Measurements from ENCODE around the gene PRLR. TPM values are rescaled to one million over a fixed set of nuclear protein-coding genes. Genes with fewer than 3 reads are reported as not detected.

PRLR gene
- total RNA-seq, 3 donors from 2014 or later, result 10.3 to 47.1 (median 35.8) TPM

DNA sequence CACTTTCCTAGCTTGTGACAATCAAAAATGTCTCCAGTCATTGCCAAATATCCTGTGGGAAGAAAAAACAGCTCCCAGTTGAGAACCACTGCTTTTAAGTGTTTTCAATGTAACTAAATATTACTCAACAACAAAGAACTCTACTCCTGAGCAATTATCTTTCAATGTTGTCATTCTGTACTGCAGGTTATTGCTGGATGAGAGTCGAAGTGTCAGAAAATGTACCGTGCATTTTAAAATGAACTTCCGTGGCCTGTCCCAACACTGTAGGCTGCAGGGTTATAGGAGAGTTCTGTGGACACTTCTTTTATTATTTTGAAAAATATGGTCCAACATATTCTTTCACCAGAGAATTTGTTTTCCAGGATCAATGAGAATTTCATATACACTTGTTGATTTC is 147.8 kb downstream of the PRLR start:
- intact Hi-C loops (cut with DNase I, micrococcal nuclease), result loop anchor here in 1 of 2 donors (10.0 kb wide), 1 partner anchor 842 kb away; no protein-coding TSS in a partner anchor
- no peaks in the 10 kb centered on the region for H3K9me3 ChIP-seq

DNA sequence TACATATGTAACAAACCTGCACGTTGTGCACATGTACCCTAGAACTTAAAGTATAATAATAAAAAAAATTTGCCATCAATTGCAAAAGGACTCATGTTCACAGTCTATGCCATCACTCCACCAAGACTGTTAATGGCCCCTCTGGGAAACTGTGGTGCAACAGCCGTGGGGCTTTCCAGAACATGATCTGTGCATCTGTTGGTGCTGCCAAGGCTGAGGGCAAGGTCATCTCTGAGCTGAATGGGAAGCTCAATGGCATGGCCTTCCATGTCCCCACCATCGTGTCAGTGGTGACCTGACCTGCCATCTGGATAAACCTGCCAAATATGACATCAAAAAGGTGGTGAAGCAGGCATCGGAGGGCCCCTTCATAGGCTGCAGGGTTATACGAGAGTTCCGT is 149.2 kb downstream of the PRLR start:
- no peak overlapping the region for H3K4me3 ChIP-seq
- no peaks in the 10 kb centered on the region for H3K9me3 ChIP-seq
- DNase-seq, result no peak
- ATAC-seq, result no peak
- H3K36me3 ChIP-seq (ENCODE audit: low read depth), result no peaks in the 10 kb centered on the region
- intact Hi-C loops (cut with DNase I, micrococcal nuclease), result loop anchor here in 1 of 2 donors (10.0 kb wide), 1 partner anchor 844 kb away; no protein-coding TSS in a partner anchor
- TF ChIP-seq, protein P1, sequence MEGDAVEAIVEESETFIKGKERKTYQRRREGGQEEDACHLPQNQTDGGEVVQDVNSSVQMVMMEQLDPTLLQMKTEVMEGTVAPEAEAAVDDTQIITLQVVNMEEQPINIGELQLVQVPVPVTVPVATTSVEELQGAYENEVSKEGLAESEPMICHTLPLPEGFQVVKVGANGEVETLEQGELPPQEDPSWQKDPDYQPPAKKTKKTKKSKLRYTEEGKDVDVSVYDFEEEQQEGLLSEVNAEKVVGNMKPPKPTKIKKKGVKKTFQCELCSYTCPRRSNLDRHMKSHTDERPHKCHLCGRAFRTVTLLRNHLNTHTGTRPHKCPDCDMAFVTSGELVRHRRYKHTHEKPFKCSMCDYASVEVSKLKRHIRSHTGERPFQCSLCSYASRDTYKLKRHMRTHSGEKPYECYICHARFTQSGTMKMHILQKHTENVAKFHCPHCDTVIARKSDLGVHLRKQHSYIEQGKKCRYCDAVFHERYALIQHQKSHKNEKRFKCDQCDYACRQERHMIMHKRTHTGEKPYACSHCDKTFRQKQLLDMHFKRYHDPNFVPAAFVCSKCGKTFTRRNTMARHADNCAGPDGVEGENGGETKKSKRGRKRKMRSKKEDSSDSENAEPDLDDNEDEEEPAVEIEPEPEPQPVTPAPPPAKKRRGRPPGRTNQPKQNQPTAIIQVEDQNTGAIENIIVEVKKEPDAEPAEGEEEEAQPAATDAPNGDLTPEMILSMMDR (IDR thresholded peaks at IDR 0.05), result no peak
- H3K4me1 ChIP-seq (ENCODE audit: low read depth), result no peaks in the 10 kb centered on the region

More for the DNA sequence above, 147.8 kb downstream of the PRLR start:
- no peak for ATAC-seq
- Histone ChIP-seq H3K4me3 (no peak overlapping the region), H3K4me1 (ENCODE audit: low read depth) (no peaks in the 10 kb centered on the region), H3K36me3 (ENCODE audit: low read depth) (no peaks in the 10 kb centered on the region)
- DNase-seq, result no peak
- TF ChIP-seq, protein P1 (IDR thresholded peaks at IDR 0.05), result no peak

DNA sequence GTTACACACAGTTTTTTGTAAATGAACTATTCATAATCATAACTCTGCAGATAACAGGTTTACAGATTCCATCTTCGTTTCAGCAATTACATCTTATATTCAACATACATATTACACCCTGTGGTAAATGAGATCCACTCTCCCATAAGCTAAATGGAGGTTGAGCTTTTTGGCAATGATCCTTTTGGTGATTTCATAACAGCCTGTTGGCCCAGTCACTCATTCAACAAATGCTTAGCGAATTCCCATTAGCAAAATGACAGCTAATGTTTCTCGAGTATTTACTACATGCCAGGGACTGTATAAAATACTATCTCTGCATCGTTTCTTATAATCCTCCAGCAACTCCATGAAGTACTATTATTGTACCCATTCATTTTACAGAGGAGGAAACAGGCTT is 157.1 kb downstream of the PRLR start:
- ATAC-seq, result no peak
- TF ChIP-seq, protein P1 (IDR thresholded peaks at IDR 0.05), result no peak

DNA sequence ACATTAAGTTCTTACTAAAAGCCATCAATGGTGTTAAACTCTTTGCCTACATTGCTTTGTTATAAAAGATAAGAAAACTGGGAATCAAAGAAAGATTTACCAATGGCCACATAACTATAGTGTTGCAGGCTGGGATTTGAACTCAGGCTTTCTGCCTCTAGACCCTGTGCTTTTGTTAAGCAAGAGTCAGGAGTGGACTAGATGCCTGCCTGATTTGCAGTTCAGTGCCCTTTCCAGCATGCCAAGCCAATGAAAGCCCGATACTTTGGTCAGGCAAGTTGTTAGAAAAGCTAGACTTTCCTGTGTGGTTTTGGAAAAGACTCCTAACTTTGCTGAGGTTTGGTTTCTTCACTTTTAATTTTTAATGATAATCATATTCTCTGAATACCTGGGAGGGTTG is 161.1 kb downstream of the PRLR start:
- intact Hi-C loops (cut with DNase I, micrococcal nuclease), result no loop called here
- no peak for ATAC-seq

More for the DNA sequence above, 157.1 kb downstream of the PRLR start:
- Histone ChIP-seq H3K9me3 (no peaks in the 10 kb centered on the region), H3K36me3 (ENCODE audit: low read depth) (no peaks in the 10 kb centered on the region), H3K4me1 (ENCODE audit: low read depth) (no peaks in the 10 kb centered on the region), H3K4me3 (no peak overlapping the region)
- DNase-seq, result no peak
- intact Hi-C loops (cut with DNase I, micrococcal nuclease), result no loop called here

DNA sequence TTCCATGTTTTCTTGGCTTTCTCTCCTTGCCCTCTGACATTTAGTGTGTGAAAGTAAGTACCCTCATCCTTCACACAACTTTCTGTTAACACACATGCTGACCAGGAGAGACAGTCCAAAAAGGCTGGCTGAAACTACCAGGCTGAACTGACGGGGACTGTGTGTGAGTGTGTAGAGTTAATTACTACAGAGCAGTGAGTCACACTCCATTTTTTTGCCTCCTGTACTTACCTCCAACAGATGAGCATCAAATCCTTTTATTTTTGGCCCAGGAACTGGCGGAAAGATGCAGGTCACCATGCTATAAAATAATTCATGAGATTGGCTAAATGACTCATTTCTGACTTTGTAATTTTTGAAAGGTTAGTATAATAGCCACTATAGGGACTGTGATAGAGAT is 162.3 kb downstream of the PRLR start:
- Histone ChIP-seq H3K4me3 (no peak overlapping the region), H3K9me3 (no peaks in the 10 kb centered on the region), H3K36me3 (ENCODE audit: low read depth) (no peaks in the 10 kb centered on the region), H3K4me1 (ENCODE audit: low read depth) (no peaks in the 10 kb centered on the region)
- ATAC-seq, result no peak
- TF ChIP-seq, protein P1 (IDR thresholded peaks at IDR 0.05), result no peak
- intact Hi-C loops (cut with DNase I, micrococcal nuclease), result no loop called here
- DNase-seq, result no peak

More for the DNA sequence above, 161.1 kb downstream of the PRLR start:
- H3K4me3 ChIP-seq, result no peak overlapping the region
- no peak for DNase-seq
- TF ChIP-seq, protein P1 (IDR thresholded peaks at IDR 0.05), result no peak
- H3K36me3 ChIP-seq (ENCODE audit: low read depth), result no peaks in the 10 kb centered on the region
- H3K4me1 ChIP-seq (ENCODE audit: low read depth), result no peaks in the 10 kb centered on the region
- H3K9me3 ChIP-seq, result no peaks in the 10 kb centered on the region

Measured in mucosa of descending colon (tissue), 3 donors.